WTC11 (cell line): ENCODE measurements around the gene ITPR2.

Source experiments
- FOXJ3 ChIP-seq: sonication (generic); formaldehyde crosslinking; IDR thresholded peaks from 2 replicates; pipeline ENCODE4 v1.9.0; 2021; ENCODE audit warnings: missing genetic modification reagents, mild to moderate bottlenecking, borderline replicate concordance
- RELA ChIP-seq: sonication (generic); formaldehyde crosslinking; IDR thresholded peaks from 2 replicates; pipeline ENCODE4 v1.8.1; 2022; ENCODE audit warnings: missing genetic modification reagents, mild to moderate bottlenecking, borderline replicate concordance
- SP1 ChIP-seq: sonication (generic); formaldehyde crosslinking; conservative IDR thresholded peaks from 2 replicates; pipeline ENCODE4 v1.8.1; 2022; ENCODE audit warnings: missing genetic modification reagents
- ZNF317 ChIP-seq: sonication (generic); formaldehyde crosslinking; IDR thresholded peaks from 2 replicates; pipeline ENCODE4 v1.8.1; 2023; ENCODE audit warnings: low read depth, mild to moderate bottlenecking, moderate library complexity, missing genetic modification reagents, borderline replicate concordance
- TF ChIP-seq, protein P1 (sequence below): sonication (generic); formaldehyde crosslinking; IDR thresholded peaks from 2 replicates; pipeline ENCODE4 v1.8.1; 2023; ENCODE audit warnings: mild to moderate bottlenecking, missing genetic modification reagents, moderate library complexity
- TF ChIP-seq, protein P2 (sequence below): sonication (generic); formaldehyde crosslinking; IDR thresholded peaks from 2 replicates; pipeline ENCODE4 v1.8.0; 2022; ENCODE audit warnings: mild to moderate bottlenecking, missing genetic modification reagents
- TF ChIP-seq, protein P3 (sequence below): fragments of 200-600 bp; IDR thresholded peaks from 2 replicates; pipeline ENCODE4 v1.8.0; 2022; ENCODE audit warnings: antibody characterized with exemption

DNA sequence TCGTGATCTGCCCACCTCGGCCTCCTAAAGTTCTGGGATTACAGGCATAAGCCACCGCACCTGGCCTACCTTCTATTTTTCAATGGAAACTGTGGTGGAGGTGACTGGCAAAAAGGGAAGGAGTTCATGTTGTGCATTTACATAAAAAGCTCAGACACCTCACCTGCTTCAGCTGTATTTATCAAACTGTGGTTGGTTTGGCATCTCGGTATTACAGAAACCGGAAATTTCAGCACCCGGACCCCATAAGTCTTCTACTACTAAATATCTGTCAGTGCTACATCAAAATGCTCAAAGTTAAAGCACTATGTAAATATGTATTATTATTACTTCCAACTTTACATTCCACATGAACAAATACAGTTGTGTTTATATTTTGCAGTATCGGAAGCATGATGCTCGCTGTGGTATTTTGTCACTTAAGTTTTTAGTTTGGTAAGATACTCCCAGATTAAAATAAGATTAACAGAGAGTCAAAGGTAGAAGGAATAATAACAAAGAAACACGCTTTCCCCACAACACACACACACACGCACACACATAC lies 95.4 kb downstream of the ITPR2 start:
- TF ChIP-seq ZNF317 (CRISPR knock-in tag) = no peak
- TF ChIP-seq SP1 = no peak
- TF ChIP-seq, protein P1, sequence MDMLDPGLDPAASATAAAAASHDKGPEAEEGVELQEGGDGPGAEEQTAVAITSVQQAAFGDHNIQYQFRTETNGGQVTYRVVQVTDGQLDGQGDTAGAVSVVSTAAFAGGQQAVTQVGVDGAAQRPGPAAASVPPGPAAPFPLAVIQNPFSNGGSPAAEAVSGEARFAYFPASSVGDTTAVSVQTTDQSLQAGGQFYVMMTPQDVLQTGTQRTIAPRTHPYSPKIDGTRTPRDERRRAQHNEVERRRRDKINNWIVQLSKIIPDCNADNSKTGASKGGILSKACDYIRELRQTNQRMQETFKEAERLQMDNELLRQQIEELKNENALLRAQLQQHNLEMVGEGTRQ (CRISPR knock-in tag) = no peak
- no peak for TF ChIP-seq RELA
- TF ChIP-seq, protein P2, sequence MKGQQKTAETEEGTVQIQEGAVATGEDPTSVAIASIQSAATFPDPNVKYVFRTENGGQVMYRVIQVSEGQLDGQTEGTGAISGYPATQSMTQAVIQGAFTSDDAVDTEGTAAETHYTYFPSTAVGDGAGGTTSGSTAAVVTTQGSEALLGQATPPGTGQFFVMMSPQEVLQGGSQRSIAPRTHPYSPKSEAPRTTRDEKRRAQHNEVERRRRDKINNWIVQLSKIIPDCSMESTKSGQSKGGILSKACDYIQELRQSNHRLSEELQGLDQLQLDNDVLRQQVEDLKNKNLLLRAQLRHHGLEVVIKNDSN (CRISPR knock-in tag) = no peak
- TF ChIP-seq, protein P3, sequence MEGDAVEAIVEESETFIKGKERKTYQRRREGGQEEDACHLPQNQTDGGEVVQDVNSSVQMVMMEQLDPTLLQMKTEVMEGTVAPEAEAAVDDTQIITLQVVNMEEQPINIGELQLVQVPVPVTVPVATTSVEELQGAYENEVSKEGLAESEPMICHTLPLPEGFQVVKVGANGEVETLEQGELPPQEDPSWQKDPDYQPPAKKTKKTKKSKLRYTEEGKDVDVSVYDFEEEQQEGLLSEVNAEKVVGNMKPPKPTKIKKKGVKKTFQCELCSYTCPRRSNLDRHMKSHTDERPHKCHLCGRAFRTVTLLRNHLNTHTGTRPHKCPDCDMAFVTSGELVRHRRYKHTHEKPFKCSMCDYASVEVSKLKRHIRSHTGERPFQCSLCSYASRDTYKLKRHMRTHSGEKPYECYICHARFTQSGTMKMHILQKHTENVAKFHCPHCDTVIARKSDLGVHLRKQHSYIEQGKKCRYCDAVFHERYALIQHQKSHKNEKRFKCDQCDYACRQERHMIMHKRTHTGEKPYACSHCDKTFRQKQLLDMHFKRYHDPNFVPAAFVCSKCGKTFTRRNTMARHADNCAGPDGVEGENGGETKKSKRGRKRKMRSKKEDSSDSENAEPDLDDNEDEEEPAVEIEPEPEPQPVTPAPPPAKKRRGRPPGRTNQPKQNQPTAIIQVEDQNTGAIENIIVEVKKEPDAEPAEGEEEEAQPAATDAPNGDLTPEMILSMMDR = no peak
- TF ChIP-seq FOXJ3 (CRISPR knock-in tag) = no peak
